Right kidney (tissue), 1 donor: ENCODE results near the gene CKAP5.

Experiments used
- DNase-seq: peaks from one replicate; pipeline ENCODE4 v3.0.0-alpha.2; 2016

CKAP5 gene

DNA sequence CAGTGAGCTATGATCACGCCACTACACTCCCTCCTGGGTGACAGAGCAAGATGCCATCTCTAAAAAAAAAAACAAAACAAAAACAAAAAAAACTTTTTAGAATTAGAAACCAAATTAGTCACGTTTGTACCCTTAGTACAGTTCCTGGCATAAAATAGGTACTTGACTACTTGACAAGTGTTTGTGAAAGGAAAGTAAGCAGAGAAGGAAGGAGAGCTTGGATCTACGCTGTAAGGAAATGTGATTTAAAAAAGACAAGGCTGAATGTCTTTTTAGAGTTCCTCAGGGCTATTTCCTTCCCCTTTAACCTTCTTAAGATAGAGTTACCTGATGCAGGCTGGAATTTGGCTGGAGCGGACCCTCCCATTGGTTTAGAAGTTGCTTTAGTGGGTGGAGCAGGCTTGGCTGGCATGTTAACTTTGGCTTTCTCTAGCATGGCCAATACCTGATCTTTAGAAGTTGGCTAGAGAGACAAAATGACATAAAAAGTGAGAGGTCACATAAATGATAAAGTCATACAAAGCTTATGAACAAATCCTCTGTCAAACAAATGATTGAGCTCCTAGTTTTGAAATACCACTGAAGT, 76.4 kb downstream of the CKAP5 start:
- DNase-seq, result no peak

DNA sequence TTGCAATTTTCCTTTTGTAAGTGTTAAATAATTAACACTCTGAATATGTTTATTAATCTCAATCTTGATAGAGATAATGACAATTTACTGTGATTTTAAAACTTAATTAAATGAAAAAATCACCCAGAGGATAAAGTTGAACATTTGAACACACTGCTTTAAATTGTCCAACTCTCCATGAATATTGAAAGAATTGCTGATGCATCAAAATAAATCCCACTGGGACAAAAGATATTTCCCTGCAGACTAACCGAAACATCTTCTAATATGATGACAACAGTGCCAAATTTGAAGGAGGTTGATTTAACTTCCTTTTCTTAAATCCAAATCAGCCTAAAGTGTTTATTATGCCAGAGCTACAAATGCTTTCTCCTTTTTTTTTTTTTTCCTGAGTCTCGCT, 79.4 kb downstream of the CKAP5 start:
- no peak for DNase-seq

DNA sequence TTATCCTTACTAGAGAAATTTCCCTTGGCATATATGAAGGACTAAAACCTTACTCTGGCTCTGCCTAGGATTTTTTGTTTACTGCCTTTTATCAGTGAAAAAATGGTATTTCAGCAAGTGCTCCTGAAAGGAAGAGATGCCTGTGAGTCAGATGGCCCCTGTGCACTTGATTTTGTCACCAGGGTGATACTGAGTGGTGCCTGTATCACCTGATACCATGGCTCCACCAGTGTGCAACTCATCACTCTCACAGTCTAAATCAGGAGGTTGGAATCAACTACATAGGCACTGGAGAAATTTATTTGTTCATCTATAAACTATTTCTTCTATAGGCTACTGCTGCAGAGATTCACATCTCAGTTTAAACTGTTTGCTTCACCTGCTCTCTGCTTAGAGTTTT, 83.8 kb downstream of the CKAP5 start:
- DNase-seq, result no peak

DNA sequence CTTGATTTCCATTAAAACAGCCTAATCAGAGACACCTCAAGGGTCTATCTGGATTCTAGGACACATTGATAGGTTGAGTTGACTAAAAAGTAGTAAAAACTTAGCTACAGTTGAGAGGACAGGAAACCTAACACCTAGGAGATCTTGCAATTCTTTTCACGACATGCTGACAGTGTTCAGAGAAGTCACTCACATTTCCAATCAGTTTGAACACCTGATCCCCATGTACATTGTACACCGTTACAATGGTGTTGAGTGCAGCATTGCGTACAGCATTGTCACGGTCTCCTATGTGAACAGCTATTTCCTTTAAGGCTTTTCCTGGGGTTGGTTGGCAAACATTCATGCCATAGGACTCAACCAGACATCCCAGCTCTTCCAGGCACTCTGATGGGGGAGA, 84.3 kb downstream of the CKAP5 start:
- DNase-seq, result no peak

DNA sequence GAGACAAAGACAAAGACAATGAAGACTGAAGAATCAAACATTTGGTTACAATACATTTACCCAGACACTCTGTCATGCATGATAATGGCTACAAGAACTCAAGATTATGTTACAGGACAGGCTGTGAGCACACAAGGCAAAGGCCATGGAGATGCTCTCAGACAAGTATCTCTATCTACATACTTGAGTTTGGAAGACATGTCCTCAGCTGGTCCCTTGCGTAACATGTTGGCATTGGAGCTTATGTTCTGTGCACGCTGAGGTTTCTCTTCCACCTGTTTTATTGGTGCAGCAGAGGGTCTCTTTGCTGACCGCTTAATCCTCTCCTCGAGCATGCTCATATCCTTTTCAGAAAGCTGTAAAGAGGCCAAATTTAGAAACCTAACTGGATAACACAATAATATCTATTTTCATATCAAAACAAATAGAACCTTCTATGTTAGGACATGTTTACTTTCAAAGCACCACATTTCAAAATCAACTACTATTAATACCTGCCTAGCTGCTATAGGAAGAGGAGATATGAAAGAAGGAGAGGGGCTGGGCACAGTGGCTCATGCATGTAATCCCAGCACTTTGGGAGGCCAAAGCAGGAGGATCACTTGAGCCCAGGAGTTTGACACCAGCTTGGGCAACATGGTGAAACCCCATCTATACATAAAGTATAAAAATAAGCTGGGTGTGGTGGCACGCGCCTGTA, 85.5 kb downstream of the CKAP5 start:
- no peak for DNase-seq

DNA sequence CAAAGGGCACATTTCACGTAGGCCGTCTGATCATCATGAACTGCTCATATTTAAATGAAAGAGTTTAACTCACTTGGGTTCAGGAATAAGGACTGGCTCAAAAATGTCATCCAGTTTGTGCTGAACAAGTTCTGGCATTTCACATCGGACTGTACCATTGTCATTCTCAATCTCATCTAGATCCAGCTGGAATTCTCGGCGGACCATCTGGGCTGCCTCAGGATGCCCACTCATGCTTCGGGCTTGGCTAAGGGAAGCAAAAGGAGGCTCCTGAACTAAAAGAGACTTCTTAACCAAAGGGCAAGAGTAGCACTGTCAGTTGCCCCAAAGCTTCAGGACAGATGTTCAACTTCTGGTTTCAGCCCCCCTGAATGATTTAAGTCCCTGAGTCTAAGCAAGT, 86.9 kb downstream of the CKAP5 start:
- DNase-seq, result no peak

DNA sequence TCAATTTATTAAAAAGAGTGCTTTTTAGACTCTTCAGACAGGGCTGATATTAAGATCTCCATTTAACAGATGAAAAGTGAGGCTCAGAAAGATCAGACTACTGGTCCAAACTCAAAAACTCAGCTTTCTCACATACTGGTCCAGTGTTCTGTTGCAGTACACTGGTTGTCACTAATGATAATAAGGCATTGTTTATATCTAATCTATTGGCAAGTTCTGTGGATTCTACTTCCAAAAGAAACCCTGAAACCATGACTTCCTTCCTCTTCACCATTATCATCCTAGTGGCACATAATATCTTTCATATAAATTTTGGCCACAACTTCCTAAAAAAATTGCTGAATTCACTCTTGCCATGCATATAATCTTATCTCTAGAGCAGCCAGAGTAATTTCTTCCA, 90.1 kb downstream of the CKAP5 start:
- no peak for DNase-seq

DNA sequence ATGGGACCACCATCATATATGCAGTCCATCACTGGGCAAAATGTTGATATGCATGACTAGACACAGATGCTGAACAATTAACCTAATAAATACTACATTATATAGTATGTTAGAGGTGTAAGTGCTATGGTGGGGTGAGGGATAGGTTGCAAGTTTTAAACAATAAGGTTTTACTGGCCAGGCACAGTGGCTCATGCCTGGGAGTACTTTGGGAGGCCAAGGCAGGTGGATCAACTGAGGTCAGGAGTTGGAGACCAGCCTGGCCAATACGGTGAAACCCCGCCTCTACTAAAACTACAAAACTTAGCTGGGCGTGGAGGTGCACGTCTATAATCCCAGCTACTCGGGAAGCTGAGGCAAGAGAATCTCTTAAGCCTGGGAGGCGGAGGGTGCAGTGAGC, 98.9 kb downstream of the CKAP5 start:
- no peak for DNase-seq

DNA sequence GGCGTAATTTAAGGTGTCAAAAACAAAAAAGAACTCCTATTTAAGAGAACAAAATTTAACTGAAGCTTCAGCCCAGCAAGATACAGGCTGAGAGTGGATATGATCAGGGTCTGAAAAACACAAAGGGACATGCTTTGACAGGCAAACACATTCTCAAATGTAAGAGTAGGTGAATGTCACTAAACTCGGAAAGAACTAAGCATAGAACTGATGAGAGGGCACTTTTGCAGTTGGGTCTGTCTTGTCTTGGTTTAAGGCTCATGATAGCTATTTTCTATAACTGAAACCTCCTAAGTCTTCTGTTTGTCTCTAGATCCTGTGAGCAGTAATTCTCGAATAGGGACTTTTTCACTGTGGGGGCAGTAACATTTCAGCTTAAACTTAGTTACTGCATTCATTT, 100.1 kb downstream of the CKAP5 start:
- DNase-seq, result no peak

DNA sequence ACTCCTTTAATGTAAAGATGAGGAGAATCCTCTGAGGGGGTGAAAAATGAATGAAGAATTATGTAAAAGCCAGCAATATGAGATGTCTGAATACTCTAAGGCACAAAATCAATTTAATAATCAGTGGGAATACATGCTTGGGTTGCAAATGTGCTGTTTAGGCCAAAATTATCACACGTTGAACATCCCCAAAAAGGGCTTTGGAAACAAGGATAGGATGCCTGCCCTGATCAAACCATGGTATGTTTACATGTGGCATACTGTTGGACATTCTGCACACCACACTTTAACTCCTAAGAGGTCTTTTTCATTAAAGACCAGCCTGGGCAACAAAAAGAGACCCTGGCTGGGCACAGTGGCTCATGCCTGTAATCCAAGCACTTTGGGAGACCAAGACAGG, 100.8 kb downstream of the CKAP5 start:
- DNase-seq, result no peak

DNA sequence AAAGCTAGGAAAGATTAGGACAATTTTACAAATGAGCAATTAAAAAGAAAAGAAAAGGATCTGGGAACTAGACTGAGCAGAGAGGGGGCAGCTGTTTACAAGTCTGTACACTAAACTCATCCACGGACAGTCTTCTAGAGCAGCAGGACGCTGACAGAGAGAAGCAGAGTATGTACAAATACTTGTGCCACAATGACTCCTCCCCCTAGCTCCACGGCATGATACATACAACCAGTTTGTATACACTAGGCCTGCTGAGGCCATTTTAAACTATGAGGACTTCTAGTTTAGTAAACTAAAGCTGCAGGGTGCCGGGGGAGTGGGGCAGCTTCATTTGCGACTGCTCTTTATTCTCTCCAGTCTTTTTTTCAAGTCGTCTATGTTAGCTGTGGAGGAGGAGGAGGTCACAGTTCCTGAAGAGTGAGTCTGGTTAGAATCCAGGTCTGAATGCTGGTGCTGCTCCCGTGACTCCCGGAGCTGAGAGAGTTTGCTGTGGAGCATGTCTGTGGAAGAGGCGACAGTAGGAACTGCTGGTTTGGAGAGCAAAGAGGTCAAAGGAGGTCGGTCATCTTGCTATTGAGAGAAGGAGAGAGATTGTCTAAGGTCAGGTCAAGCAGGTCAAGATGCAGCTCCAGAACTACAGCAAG, 102.3 kb downstream of the CKAP5 start:
- no peak for DNase-seq

DNA sequence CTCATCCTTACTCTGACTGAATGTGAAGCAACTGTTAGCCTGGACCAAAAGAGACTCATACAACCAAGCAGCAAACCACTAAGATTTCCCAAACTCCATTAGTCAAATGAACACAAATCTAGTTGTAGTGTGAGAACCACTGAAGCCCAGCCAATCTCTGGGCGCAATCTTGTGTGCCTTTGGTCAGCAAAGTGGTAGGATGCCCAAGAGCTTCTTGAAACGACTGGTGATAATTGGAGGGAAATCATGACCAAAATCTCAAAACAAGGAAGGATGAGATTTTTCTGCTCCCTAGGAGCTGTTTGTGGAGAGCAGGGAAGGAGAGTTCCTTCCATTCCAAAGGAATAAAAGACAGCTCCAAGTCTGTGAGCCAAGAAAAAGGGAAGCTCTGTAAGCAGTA, 103.0 kb downstream of the CKAP5 start:
- no peak for DNase-seq

DNA sequence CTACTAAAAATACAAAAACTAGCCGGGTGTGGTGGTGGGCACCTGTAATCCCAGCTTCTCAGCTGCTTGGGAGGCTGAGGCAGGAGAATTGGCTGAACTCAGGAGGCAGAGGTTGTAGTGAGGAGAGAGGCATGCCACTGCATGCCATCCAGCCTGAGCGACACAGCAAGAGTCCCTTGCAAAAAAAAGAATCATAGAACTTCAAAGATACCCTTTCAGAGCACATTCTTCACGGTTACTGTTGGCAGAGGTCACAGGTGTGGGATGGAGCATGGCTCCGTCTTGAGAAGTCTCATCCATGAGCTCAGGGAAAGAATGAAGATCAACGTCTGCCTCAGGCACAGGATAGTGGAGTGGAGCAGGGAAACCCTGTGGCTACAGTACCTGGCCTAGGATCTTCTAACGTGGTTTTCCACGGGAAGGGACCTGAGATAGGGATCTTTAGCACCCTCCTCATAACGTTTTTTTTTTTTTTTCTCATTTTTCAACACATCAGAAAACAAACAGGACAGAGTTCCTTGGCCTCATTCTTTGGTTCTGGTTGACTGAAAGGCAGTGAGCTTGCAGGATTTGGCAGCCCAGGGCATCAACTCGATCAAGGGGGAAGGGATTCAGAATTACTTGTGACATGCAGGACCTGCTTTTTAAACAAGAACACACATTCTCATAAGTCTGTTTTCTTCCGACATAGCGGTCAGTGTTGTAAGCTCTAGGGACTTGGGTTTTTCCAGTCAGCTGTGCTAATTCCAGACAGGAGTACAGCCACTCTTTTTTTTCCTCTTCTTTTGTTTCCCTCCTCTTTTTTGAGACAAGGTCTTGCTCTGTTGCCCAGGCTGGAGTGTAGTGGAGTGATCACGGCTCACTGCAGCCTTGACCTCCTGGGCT, 104.2 kb downstream of the CKAP5 start:
- no peak for DNase-seq

DNA sequence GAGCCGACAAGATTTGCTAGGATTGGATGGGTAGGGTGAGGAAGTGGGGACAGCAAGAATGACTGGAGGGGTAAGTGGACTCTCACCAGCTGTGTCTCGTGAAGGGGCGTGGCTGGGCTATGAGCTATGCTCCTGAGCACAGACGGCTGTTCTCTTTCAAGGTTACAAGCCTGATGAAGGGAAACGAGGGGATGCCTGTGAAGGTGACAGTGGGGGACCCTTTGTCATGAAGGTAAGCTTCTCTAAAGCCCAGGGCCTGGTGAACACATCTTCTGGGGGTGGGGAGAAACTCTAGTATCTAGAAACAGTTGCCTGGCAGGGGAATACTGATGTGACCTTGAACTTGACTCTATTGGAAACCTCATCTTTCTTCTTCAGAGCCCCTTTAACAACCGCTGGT, 107.2 kb downstream of the CKAP5 start:
- no peak for DNase-seq

DNA sequence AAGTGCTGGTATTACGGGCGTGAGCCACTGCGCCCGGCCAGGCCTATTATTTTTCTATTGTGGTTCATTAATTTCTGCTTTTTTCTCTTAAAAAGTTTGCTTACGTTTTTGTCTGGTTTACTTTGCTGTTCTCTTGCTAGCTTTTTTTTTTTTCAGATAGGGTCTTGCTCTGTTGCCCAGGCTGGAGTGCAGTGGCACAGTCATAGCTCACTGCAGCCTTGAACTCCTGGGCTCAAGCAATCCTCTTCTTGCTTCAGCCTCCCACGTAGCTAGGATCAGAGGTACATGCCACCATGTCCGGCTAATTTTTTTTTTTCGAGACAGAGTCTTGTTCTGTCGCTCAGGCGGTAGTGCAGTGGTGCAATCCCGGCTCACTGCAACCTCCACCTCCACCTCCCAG, 108.4 kb downstream of the CKAP5 start:
- no peak for DNase-seq

DNA sequence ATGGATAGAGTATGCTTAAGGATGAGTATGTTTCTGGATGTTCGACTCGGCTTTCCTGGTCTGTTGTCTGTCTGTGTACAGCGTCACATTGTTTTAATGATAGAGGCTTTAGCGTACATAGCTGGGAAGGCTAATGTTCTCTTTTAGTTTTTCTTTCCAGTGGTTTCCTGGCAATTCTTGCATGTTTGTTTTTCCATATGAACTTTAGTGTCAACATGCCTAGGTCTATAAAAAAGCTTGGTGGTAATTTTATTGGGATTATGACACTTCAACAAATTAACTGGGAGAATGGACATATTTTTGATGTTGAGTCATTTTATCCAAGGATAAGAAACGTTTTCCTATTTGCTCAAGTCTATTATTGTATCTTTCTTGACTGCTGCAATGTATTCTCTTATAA, 109.5 kb downstream of the CKAP5 start:
- no peak for DNase-seq

DNA sequence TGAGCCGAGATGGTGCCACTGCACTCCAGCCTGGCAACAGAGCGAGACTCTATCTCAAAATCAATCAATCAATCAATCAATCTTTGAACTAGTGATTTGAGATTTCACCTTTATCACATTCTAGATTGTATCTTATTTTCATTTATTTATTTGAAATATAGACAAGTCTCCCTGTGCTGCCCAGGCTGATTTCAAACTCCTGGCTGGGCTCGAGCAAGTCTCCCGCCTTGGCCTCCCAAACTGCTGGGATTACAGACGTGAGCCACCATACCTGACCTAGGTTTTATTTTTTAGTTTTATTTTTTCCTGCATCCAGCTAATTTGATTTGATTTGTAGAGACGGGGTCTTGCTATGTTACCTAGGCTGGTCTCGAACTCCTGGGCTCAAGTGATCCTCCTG, 109.9 kb downstream of the CKAP5 start:
- DNase-seq, result no peak

DNA sequence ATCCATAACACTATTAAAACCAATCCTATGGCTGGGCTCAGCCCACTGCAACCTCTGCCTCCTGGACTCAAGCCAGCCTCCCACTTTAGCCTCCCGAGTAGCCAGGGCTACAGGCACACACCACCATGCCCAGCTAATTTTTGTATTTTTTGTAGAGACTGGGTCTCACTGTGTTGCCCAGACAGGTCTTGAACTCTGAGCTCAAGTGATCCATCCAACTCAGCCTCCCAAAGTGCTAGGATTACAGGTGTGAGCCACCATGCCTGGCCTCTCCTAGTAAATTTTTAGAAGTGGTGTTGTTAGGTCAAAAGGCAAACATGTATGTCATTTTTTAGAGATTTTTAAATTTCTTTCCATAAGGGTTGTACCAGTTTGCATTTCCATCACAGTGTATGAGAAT, 112.8 kb downstream of the CKAP5 start:
- DNase-seq, result no peak

DNA sequence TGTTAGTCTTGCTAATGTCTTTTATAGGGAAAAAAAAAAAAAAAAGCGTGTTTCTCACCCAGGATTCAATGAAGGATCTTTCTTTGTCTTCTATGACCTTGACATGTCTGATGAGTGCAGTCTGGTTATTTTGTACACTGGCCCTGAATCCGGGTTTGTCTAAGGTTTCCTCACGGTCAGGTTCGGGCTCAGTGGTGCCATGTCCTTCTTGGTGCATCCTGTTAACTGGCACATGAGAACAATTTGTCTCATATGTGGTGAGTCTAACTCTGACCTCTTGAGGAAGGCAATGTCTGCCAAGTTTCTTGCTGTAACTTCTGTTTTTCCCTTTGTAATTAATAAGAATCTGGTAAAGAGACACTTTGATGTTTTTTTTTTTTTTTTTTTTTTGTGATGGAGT, 114.5 kb downstream of the CKAP5 start:
- DNase-seq, result no peak

DNA sequence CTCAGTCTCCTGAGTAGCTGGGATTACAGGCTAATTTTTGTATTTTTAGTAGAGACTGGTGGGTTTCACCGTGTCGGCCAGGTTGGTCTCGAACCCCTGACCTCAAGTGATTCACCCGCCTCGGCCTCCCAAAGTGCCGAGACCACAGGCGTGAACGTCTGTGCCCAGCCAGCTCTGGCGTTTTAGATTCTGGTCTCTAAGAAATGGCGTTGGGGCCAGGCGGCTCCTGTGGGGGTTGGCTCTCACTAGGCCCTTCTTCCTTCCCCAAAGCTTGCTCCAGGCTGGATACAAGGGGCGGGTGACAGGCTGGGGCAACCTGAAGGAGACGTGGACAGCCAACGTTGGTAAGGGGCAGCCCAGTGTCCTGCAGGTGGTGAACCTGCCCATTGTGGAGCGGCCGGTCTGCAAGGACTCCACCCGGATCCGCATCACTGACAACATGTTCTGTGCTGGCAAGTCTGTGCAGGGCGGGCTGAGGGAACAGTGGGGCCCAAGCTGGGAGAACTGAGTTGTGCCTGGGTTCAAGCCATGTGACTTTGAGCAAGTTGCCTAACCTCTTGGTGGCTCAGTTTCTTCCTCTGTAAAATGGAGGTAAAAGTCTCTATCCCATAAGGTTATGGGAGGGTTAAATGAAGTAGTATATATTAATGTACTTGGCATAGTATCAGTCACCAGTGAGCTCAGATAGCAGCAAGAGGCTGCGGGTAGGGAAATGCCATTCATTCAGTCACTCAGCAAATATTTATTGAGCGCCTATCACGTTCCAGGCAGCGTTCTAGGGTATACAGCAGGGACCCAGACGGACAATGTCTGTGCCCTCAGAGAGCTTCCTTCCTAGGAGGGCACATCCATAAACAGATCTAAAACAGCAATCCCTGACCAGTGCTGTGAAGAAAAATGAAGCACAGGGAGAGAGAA, 116.7 kb downstream of the CKAP5 start:
- no peak for DNase-seq

DNA sequence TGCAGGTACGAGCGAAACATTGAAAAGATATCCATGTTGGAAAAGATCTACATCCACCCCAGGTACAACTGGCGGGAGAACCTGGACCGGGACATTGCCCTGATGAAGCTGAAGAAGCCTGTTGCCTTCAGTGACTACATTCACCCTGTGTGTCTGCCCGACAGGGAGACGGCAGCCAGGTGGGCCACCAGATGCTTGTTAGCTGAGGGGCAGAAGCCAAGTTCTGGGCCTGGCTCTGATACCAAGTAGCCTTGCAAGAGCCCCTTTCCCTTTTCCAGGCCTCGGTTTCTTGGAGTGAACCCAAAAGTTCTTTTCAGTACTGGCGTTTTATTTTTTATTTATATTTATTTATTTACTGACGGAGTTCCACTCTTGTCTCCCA, 117.4 kb downstream of the CKAP5 start:
- DNase-seq, result no peak
